Suppressor macrophage treated with lipopolysaccharide for 1 hour (primary cell): Measurements from ENCODE around the gene SREBF2.

Source experiments
- DNase-seq, 3 donors: peaks; one replicate each; pipeline ENCODE4 v3.0.0-alpha.2; 2020 to 2022

The SREBF2 gene

DNA sequence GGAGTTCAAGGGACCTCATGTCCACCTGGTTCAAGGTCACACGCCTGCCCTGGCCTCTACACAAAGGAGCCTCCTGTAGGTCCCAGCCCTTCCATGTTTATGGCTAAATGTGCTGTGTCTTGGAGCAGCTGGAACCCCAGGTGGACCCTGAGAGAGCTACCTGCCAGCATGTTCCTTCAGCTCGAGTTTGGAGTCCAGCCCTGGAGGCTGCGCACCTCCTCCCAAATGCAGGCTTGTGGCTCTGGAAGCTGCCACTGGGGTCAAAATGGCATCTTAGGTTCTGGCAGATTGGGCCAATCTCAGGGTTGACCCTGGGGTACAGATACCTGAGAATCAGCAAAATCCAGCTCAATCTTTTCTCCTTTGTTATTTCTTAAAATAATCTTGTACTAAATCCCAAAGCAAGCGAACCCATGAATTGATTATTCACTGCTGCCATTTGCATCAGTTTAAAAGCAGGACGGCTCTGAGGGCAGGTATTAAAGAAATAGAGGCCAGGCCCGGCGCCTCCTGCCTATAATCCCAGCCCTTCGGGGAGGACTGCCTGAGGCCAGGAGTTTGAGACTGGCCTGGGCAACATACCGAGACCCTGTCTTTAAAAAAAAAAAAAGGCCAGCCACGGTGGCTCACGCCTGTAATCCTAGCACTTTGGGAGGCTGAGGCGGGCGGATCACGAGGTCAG is 90.8 kb downstream of the SREBF2 start:
- no peak for DNase-seq

DNA sequence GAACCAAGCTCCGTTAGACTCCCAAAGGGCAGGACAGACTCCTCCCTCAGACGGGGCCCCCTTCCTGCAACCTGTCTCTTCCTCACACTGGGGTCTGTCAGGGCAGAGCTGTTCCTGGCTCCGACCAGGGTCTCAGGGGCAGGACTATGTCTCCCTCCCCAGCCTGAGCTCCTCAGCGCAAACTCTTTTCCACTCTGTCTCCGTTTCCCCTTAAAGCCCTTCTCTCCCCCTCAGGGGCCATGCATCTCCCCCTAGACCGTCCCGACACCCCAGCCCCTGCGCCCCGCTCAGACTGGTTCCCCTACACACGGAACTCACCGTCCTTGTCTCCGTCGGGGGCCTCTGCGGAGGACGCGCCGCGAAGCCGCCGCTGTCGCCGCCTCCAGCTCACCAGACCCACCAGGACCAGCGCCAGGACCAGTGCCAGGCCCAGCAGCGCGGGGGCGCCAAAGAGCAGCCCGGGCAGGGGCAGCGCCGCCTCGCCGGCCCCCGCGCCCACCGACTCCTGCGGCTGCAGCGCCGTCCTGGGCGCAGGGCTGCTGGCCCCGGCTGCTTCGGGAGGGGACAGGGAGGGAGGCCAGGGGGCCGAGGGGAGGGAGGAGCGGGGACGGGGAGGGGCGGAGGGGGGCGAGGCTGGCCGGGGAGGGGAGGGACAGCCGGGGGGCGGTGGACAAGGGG is 93.0 kb downstream of the SREBF2 start:
- peak; percentile 67 to 88 (median 78) for DNase-seq

DNA sequence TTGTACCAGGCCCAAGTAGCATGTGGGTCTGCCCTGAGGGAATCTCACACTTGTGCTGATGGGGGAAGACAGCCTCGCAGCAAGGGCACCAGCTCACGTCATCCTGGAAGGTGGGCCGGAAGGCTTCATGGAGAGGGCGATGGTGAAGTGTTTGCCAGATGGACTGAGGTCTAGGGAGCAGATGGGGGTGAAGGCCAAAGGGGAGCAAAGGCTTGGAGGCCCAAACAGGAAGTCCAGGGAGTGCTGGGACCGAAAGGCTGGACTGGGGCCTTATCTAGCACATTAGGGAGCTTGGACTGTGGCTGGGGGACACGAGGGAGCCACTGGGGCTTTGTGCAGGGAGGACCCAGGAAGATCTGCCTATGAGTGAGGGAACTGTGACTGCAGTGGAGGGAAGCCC is 94.9 kb downstream of the SREBF2 start:
- no peak for DNase-seq

DNA sequence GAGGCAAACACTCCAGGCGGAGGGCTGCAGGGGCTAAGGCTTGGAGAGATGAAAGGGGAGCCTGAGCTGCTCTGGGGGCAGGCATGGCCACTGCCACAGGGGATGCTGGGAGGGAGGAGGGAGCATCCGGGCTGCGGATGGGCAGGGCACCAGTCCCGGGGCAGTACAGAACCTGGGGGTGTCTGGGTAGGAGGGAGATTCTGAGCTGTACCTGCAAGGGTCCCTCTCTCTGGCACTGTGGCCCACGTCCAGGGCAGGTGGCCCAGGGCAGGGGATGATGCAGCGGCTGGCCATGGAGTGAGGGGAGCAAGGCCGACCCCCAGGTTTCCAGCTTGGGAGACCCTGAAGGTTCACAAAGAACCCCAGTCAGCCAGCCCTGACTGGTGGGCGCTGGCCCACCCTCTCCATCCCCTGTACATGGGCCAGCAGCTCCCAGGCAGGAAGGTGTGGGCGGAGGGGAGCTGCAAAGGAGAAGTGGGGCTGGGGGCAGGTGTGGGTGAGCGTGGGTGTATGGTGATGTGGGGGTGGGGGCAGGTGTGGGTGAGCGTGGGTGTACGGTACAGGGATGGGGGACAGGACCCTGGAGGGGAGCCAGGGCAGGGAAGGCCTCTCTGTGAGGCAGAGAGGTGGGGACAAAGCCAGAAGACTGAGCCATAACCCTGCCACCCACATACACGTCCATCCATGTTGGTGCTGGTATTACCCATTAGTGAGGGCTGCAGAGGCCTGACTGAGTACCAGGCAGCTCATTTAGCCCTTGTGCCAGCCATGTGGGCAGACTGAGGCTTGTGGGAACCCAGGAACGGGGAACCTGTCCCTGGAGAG is 95.9 kb downstream of the SREBF2 start:
- DNase-seq = no peak

- DNase-seq = no peak
These were observed 96.5 kb downstream of the SREBF2 start for GRCh38 chr22:41929418-41929810.

GRCh38 chr22:41931701-41932269 is 98.9 kb downstream of the SREBF2 start:
- DNase-seq = no peak

GRCh38 chr22:41932353-41932752 is 99.4 kb downstream of the SREBF2 start:
- DNase-seq = no peak

DNA sequence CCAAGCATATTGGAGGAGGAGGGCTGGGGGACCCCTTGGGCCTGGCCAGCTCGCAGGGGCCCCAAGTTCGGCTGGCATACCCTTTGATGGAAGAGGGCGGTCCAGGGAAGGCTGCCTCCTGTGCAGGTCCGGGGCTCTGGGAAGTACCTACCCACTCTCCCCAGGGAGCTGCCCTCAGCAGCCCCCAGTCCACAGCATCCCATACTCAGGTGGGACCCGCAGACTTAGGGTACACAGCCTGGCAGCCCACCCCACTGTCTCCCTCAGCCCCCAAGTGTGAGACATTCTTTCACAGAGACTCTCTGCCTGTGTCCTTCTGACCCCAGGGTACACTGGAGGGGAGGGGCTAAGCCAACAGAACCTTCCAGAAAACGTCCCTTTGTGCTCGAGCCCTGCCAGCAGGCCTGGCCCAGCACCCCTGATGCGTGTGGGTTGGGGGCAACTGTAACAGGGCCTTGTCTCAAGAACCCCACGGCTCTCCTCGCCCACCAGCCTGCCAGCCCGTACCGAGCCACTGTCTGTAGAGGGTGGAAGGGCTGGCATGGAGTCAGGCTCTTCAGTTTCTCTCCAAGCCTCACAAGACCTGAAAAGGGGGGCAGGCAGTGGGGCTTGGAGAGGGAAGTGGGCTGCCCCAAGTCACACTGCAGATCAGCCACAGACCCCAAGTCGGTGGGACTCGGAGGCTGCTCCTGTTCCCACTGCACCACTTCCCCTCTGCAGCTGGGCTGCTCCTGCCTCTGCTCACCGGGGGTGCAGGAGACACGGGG is 100.7 kb downstream of the SREBF2 start:
- no peak for DNase-seq

DNA sequence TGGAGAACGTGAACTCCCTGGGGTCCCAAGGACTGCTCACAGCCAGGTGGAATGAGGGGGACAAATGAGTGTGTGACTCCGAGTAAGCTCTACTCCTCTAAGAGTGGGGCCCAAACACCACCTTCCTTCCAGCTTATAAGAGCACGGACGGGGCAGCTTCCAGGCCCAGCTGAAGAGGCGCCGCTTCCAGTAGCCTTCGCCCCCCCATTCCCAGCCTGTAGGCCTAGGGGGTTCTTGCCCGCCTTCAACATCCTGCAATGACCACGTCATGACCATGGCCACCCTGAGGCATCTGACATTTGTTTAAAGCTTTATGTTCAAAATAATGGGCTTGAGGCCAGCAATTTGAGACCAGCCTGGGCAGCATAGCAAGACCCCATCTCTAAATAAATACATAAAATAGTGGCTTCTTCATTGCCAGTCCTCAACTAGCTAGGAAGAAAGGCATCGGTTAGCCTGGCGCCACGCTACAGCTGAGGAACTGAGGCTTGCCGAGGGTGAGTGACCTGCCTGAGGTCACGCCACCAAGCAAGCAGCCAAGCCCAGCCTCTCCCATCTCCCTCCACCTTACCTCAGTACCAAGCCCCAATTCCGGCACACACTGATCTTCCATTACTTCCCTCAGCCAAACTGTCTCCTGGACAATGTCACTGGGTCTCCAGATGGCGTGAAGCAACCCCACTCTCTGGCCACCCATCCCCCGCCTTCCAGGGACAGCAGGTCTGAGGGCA is 101.5 kb downstream of the SREBF2 start:
- DNase-seq = no peak

DNA sequence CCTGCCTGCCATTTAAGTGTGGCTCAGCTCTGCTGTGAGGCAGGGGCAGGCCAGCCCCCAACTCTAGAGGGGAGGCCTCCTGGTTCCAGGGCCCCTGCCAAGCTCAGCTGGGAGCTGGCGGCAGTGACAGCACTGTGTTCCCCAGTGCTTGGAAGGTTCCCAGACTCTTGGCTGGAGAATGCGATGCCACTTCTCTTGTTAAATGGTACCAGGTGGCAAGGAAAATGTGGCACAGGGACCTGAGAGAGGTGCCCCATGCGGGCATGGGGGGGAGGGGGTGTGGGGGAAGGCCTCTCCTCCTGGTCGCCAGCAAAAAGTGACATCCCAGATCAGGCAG is 102.1 kb downstream of the SREBF2 start:
- no peak for DNase-seq

DNA sequence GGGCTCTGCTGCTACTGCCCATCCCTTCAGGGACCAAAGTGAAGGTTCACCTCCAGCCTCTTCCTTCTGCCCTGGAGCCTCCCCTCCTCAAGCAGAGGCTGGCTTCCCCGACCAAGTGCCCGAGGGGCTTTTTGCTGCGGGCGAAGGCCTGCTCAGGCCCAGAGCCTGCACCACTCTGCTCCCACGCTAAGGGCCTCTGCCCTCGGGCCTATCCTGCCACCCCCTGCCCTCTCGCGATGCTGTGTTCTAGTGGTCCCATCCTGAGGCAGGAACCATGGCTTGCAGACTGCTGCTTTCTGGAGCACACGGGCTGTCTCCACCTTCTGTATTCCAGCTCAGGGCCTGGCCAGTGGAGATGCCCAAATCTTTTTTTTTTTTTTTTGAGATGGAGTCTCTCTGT is 102.6 kb downstream of the SREBF2 start:
- DNase-seq = no peak

- DNase-seq = no peak
These were observed 103.9 kb downstream of the SREBF2 start for GRCh38 chr22:41936894-41937169.

DNA sequence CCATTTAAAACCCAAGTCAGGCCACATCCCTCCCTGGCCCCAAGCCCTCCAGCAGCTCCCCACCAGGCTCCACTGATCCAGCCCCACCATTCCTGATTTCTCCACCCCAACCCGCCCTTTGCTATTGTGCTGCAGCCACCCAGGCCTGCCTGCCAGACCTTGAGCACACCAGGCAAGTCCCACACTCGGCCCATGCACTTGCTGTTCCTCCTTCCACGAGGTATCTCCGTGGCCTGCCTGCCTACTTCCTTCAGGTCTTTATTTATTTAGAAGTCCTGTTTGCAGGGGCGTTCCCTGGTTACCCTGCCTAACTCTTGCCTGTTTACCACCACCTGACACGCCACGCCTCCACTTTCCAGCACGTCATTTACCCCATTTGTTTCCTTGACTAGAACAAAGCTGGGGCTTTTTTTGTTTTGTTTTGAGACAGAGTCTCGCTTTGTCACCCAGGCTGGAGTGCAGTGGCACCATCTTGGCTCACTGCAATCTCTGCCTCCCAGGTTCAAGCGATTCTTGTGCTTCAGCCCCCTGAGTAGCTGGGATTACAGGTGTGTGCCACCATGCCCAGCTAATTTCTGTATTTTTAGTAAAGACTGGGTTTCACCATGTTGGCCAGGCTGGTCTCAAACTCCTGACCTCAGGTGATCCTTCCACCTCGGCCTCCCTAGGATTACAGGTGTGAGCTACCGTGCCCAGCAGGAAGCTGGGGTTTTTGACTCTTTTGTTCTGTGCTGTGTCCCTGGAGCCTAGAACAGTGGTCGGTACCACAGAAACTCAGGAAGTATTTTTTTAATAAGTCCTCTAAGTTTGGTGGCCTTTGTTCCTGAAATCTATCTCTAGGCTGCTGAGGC is 107.3 kb downstream of the SREBF2 start:
- peak in 1 of 3 donors; percentile 33 for DNase-seq

DNA sequence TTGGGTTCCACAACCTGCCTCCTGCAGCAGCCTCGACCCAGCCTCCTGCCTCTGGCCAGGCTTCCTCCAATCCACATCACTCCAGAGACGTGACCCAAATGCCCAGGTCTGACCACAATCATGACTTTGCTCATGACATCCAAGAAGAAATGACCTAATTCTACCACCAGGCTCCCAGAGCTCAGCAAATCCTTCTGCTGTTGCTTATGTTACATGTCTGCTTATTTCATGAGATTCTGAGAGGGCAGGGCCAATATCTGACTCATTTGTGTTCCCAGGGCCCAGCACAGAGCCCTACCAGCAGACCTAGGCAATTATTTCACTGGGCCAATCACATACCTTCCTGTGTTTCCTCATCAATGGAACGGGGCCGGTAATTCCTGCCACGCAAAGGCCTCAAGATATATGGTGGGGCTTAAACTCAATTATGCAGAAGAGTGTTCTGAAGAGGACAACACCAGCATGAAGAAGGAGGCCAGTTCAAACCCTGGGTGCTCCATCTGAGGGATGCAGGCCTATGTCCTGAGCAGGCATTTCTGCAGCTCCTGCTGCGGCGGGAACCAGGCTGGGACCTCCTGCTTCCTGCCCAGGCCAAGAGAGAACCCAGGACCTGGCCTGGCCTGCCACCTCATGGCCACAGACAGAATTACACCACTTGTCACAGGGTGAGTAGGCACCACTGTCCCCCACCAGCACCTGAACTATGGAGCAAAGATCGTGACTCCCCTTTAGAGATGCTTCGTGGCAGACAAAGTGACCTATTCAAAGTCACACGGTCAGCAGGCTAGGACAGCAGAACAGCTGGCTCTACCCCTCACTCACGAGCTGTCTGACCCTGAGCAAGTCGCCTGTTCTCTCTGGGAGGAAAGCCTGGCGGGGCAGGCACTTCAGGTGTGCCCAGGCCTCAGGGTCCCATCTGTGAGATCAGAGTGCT is 108.2 kb downstream of the SREBF2 start:
- peak; percentile 80 to 87 (median 87) for DNase-seq

DNA sequence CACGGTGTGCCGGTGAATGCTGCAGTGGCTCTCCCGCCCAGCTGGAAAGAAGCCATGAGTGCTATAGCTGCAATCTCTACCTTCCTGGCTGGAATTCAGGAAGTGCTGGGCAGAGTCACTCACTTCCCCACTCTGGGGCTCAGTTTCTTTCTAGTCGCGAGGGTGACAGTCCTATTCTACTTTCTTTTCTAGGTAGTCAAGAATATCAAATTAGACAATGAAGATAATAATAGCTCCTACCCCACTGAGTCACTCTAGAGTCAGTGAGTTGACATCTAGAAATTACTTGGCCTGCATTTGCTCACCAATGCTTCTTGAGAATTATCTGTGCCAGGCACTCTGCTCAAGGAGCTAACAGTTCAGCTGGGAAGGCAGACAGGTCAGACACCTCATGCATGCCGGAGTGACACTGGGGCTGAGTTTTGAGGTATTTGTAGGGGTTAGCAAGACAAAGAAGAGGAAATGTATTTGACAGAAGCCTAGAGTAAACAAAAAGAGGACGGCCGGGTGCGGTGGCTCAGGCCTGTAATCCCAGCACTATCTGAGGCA is 110.8 kb downstream of the SREBF2 start:
- peak; percentile 58 to 63 (median 63) for DNase-seq

- DNase-seq = peak; percentile 94 to 97 (median 97)
These were observed 113.9 kb downstream of the SREBF2 start, which contains the start of gene CENPM for GRCh38 chr22:41946629-41947423. Gene CENPM, minus strand, starts transcription at chr22:41947152. Its CDS starts 76 bp downstream, at chr22:41947076.

- DNase-seq = no peak
These were observed 114.6 kb downstream of the SREBF2 start for GRCh38 chr22:41947424-41948080.

DNA sequence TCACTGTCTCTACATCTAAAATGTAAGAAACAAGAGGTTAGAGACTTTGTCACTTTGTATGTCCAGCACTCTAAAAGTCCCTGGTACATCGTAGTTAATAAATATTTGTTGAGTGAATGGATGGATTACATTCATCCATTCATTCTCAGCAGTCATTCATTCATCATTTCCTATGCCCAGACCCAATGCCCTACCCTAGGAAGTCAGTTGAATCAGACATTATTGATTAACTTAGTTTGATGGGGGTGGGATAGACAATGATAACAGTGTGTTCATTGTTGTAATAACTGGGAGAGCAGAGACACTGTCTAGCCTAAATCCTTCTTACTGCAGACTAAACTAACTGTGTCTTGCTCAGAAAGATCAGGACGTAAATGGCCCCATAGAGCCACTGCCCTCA is 115.2 kb downstream of the SREBF2 start:
- no peak for DNase-seq
